Suprapubic skin (tissue), 4 donors: ENCODE results near the gene ANOS1.

ENCODE experiments used
- EP300 ChIP-seq: sonication (generic); formaldehyde crosslinking; IDR thresholded peaks from one replicate; pipeline ENCODE4 v1.6.1; 2017; ENCODE audit warnings: antibody characterized with exemption
- POLR2A ChIP-seq, 2 donors: fragments of 450-650 bp; IDR thresholded peaks; one replicate each; pipeline ENCODE4 v1.6.1; 2017; ENCODE audit warnings: antibody characterized with exemption in 2 of 2, mild to moderate bottlenecking in 2 of 2, moderate library complexity in 2 of 2
- POLR2AphosphoS5 ChIP-seq, 3 donors: sonication (generic); formaldehyde crosslinking; IDR thresholded peaks; one replicate each; pipeline ENCODE4 v1.6.1; 2017; ENCODE audit warnings: antibody characterized with exemption in 3 of 3
- TF ChIP-seq, protein P1 (sequence below), 2 donors: fragments of 200-600 bp in 1 of 2; fragments of 450-650 bp in 1 of 2; sonication (generic) in 1 of 2; IDR thresholded peaks; one replicate each; pipeline ENCODE4 v1.5.1; 2016 to 2019; ENCODE audit warnings: antibody characterized with exemption in 2 of 2, mild to moderate bottlenecking in 1 of 2, moderate library complexity in 1 of 2

DNA sequence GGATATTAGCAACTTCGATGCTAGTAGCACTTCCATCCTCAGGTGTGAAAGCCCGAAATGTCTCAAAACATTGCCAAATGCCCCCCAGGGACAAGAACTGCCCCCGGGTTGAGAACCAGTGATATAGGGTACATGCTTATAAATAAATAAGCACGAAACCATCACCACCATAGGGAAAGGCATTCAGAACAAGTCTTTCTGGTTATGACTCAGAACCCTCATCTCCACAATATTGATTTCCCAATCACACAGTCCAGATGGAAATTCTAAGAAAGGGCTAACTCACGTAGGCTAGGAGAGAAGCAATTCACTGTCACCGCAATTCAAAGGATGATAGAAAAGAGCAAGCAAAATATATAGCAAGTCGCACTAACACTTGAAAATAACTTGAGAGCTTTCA is 84.8 kb downstream of the ANOS1 start:
- TF ChIP-seq, protein P1, sequence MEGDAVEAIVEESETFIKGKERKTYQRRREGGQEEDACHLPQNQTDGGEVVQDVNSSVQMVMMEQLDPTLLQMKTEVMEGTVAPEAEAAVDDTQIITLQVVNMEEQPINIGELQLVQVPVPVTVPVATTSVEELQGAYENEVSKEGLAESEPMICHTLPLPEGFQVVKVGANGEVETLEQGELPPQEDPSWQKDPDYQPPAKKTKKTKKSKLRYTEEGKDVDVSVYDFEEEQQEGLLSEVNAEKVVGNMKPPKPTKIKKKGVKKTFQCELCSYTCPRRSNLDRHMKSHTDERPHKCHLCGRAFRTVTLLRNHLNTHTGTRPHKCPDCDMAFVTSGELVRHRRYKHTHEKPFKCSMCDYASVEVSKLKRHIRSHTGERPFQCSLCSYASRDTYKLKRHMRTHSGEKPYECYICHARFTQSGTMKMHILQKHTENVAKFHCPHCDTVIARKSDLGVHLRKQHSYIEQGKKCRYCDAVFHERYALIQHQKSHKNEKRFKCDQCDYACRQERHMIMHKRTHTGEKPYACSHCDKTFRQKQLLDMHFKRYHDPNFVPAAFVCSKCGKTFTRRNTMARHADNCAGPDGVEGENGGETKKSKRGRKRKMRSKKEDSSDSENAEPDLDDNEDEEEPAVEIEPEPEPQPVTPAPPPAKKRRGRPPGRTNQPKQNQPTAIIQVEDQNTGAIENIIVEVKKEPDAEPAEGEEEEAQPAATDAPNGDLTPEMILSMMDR (IDR thresholded peaks at IDR 0.05): no peak
- TF ChIP-seq POLR2A (IDR thresholded peaks at IDR 0.05) (no peak), EP300 (no peak), POLR2AphosphoS5 (IDR thresholded peaks at IDR 0.05) (no peak)
